Mammary epithelial cell (primary cell): ENCODE results near the gene ZNF462.

Experiments
- CTCF ChIP-seq, 2 donors: IDR thresholded peaks in 1 of 2; conservative IDR thresholded peaks in 1 of 2; 2 replicates each; pipeline ENCODE4 v1.5.1; 2011 to 2012; ENCODE audit warnings: inconsistent platforms in 2 of 2, low read length in 2 of 2, mild to moderate bottlenecking in 2 of 2, control low read depth in 1 of 2, low read depth in 1 of 2; ENCODE audit not compliant: insufficient read depth in 1 of 2; ENCODE audit errors: extremely low read depth in 1 of 2
- EZH2 ChIP-seq: IDR thresholded peaks from 2 replicates; pipeline ENCODE4 v1.6.1; 2012; ENCODE audit warnings: low read length, inconsistent platforms, borderline replicate concordance

DNA sequence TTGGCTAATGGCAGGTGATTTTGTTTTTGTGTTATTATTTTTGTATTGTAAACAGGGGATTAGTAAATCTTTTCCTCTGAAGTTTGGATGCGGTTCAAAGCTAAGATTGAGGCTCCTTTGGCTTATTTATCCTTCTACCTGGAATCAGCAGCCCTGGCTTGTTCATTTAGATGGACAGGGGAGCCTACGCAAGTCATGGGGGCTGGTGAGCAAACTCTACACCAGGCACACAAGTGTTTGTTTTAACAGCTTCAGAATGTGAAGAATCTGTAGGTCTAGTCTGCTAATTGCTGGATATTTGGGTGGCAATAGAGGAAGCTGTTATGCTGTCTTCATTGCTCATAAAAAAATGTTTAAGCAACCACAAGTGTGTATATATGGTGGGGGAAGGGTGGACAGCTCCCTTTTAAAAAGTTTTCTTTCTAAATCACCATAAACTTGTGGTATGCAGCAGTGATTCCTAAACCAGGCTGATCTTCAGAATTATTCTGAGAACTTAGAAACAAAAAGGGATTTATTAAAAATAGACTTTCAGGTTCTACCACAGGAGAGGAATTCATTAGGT is 20.7 kb downstream of the ZNF462 start:
- TF ChIP-seq CTCF (conservative IDR thresholded peaks at IDR 0.05 in 1 of 2, IDR thresholded peaks at IDR 0.05 in 1 of 2; ENCODE audit: extremely low read depth in 1 of 2, insufficient read depth in 1 of 2, low read depth in 1 of 2, low read length in 2 of 2) (no peak), EZH2 (no peak)
